HL-60 (cell line): ENCODE measurements around the gene CAMTA1.

ENCODE experiments used
- CTCF ChIP-seq: IDR thresholded peaks from one replicate; pipeline ENCODE4 v1.5.1; 2011; ENCODE audit warnings: low read length, control low read depth, inconsistent platforms; ENCODE audit not compliant: insufficient read depth
- GABPA ChIP-seq: IDR thresholded peaks from 2 replicates; pipeline ENCODE4 v1.6.1; 2012; ENCODE audit warnings: low read depth
- POLR2AphosphoS5 ChIP-seq: IDR thresholded peaks from 2 replicates; pipeline ENCODE4 v1.6.1; 2012; ENCODE audit warnings: low read depth

- TF ChIP-seq POLR2AphosphoS5 (no peak), CTCF (no peak), GABPA (no peak)
Observed at GRCh38 chr1:6779089-6779805, 6.0 kb upstream of the CAMTA1 start.
